Type B pancreatic cell (in vitro differentiated cells): ENCODE measurements around the gene FIGN. TPM values are rescaled to one million over a fixed set of nuclear protein-coding genes. Genes with fewer than 3 reads are reported as not detected.
A peak's percentile ranks its signal among the peaks of the same experiment; 100 is the strongest.

Experiments
- DNase-seq: peaks from one replicate; pipeline ENCODE4 v3.0.0; 2021; ENCODE audit warnings: mixed read lengths; ENCODE audit not compliant: unreplicated experiment; ENCODE audit errors: extremely low spot score
- H3K27ac Mint-ChIP-seq: 2 replicates; pipeline ENCODE4 v1.8.0; 2021; ENCODE audit warnings: mild to moderate bottlenecking, mixed read lengths
- H3K27me3 Mint-ChIP-seq: 2 replicates; pipeline ENCODE4 v1.8.0; 2021; ENCODE audit warnings: mixed read lengths
- H3K36me3 Mint-ChIP-seq: 2 replicates; pipeline ENCODE4 v1.8.0; 2021; ENCODE audit warnings: mixed read lengths
- H3K4me1 Mint-ChIP-seq: one replicate; pipeline ENCODE4 v1.8.0; 2021; ENCODE audit warnings: mixed read lengths; ENCODE audit not compliant: unreplicated experiment
- H3K4me3 Mint-ChIP-seq: 2 replicates; pipeline ENCODE4 v1.8.0; 2021; ENCODE audit warnings: mild to moderate bottlenecking, mixed read lengths
- H3K9me3 Mint-ChIP-seq: 2 replicates; pipeline ENCODE4 v1.8.0; 2021; ENCODE audit warnings: mixed read lengths
- CTCF ChIP-seq: fragments of 200-600 bp; sonication (generic); conservative IDR thresholded peaks from 2 replicates; pipeline ENCODE4 v1.5.0; 2021; ENCODE audit warnings: antibody characterized with exemption, mild to moderate bottlenecking
- long read RNA-seq: library from polyadenylated mRNA; unstranded; transcript quantifications from one replicate; pipeline ENCODE4 v2.0.0, GENCODE V29; 2020
- total RNA-seq: library from RNA; stranded (reverse); gene quantifications from 2 replicates; pipeline ENCODE4 v1.2.1, GENCODE V29; 2021; ENCODE audit warnings: low replicate concordance

The FIGN gene
- 8.6 and 19.5 TPM in 2 replicates for total RNA-seq
- long read RNA-seq, full-length matches to known transcripts: 4 of 10 reads
- long read RNA-seq, partial matches to known transcripts: 0 of 10 reads
- long read RNA-seq, other reads (novel, unspliced or antisense): 6 of 10 reads

GRCh38 chr2:163735685-163736432 is at the start of gene FIGN:
Gene FIGN, minus strand, starts transcription at chr2:163736008. Its CDS starts 1,081 bp downstream, at chr2:163734927.
- H3K9me3 Mint-ChIP-seq: no peaks in the 10 kb centered on the region
- peaks cover 14% of the 10 kb centered on the region for H3K27me3 Mint-ChIP-seq

GRCh38 chr2:163785162-163785561 is 49.4 kb upstream of the FIGN start:
- DNase-seq: no peak
- Mint-ChIP-seq H3K27ac (no peak overlapping the region), H3K36me3 (no peaks in the 10 kb centered on the region), H3K4me1 (no peaks in the 10 kb centered on the region), H3K27me3 (no peaks in the 10 kb centered on the region), H3K4me3 (no peak overlapping the region), H3K9me3 (peaks cover 5% of the 10 kb centered on the region)
- no peak for TF ChIP-seq CTCF

More at GRCh38 chr2:163735685-163736432, at the start of gene FIGN:
- no peak for TF ChIP-seq CTCF
- DNase-seq: peak; percentile 83
- H3K4me1 Mint-ChIP-seq: peaks cover 28% of the 10 kb centered on the region
- H3K36me3 Mint-ChIP-seq: no peaks in the 10 kb centered on the region
- H3K27ac Mint-ChIP-seq: peak within 1 kb of the TSS; percentile 92
- H3K4me3 Mint-ChIP-seq: peak within 1 kb of the TSS; percentile 97

- no peak overlapping the region for H3K4me3 Mint-ChIP-seq
- H3K4me1 Mint-ChIP-seq: no peaks in the 10 kb centered on the region
- no peak for DNase-seq
- TF ChIP-seq CTCF: no peak
- no peaks in the 10 kb centered on the region for H3K36me3 Mint-ChIP-seq
- no peaks in the 10 kb centered on the region for H3K27me3 Mint-ChIP-seq
- no peak overlapping the region for H3K27ac Mint-ChIP-seq
- H3K9me3 Mint-ChIP-seq: no peaks in the 10 kb centered on the region
Measured at GRCh38 chr2:163779970-163780597, 44.3 kb upstream of the FIGN start.

GRCh38 chr2:163778045-163778781 is 42.4 kb upstream of the FIGN start:
- H3K4me3 Mint-ChIP-seq: no peak overlapping the region
- H3K27ac Mint-ChIP-seq: no peak overlapping the region
- no peak for DNase-seq

More at GRCh38 chr2:163778045-163778781, 42.4 kb upstream of the FIGN start:
- Mint-ChIP-seq H3K4me1 (no peaks in the 10 kb centered on the region), H3K27me3 (no peaks in the 10 kb centered on the region), H3K9me3 (peaks cover 5% of the 10 kb centered on the region), H3K36me3 (no peaks in the 10 kb centered on the region)
- TF ChIP-seq CTCF: no peak
